COLO668 (cell line): ENCODE data around the gene CNTNAP4.

Source experiments
- DNase-seq: peaks from one replicate; lab custom pipeline; 2025; ENCODE audit not compliant: unreplicated experiment; lab: John Stamatoyannopoulos, UW

Gene CNTNAP4

DNA sequence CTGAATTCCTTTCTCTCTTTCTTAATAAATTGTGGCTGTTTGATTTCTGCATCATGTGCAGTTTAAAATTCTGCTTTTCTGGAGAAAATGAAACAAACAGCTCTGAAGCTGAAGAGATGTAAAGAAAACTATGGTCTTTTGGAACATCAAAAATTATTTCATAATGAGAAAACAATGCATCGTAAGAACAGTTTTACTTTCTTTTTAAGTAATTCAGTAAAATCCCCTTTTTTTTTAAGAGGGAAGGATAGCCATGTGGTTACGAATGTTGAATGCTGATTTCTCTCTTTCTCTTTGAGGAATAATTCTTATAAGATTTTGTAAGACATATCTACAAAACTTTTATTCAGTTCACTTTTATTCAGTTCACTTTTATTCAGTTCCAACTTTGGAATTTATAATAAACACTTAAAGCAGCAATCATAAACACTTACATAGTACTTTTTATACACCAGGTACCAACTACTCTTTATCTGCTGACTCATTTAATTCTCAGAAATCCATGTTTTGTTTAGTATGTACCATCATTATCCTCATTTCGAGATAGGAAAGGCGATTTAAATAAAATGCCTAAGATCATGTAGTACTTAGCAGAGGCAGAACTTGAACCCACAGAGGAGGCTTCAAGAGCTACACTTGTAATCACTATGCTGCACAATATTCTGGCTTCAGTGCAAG, 26.6 kb downstream of the CNTNAP4 start:
- no peak for DNase-seq

DNA sequence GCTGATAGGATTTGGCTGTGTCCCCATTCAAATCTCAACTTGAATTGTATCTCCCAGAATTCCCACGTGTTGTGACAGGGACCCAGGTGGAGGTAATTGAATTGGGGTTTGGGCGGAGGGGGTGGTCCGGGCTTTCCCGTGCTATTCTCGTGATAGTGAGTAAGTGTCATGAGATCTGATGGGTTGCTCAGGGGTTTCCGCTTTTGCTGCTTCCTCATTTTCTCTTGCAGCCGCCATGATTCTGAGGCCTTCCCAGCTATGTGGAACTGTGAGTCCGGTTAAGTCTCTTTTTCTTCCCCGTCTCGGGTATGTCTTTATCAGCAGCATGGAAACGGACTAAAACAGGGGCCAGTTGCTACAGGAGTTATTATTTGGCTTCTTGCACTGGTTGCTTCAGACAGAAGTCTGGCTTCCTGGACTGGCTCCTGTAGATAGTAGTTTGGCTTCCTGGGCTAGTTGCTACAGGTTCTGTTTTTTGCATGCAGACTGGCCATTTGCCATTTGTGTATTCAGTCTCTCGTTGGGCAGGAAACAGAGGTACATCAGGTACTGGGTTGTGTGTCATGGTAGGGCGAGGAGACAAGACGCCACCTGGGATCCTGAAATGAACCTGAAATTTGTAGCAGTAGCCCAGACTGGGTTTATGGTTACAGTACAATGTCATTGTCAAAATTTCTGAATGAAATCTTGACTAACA, 32.6 kb downstream of the CNTNAP4 start:
- DNase-seq: no peak

DNA sequence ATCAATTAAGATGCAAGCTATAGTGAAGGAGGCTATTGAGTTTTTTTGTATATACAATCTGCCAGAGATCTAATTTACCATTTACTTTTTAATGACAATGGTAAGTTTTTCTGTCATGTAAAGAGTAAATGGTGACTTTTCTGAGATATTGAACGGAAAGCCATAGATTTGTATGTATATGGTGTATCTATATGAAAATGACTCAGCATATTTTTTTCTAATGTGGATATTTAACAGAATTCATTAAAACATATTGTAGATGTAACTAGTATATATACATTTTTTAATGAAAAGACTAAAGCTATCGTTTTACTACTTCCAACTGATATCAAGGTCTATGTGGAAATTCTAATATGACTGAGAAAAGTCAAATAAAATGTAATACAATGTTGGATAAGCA, 34.1 kb downstream of the CNTNAP4 start:
- no peak for DNase-seq

DNA sequence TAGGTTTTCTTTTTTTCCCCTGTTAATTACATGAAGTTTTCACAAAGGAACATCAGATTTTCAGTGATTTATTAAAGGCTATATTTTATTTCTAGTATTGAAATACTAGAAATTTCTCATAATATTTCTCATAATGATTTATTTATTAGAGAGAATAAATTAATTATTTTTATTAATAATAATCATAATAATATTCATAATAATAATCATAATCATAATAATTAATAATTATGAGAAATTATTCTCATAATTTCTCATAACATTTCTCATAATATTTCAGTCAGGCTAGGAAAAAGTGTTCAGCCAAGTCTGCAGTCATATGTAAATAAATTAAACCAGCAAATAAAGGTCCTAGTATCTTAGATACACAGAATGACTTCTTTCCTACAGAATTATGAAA, 41.4 kb downstream of the CNTNAP4 start:
- DNase-seq: no peak

DNA sequence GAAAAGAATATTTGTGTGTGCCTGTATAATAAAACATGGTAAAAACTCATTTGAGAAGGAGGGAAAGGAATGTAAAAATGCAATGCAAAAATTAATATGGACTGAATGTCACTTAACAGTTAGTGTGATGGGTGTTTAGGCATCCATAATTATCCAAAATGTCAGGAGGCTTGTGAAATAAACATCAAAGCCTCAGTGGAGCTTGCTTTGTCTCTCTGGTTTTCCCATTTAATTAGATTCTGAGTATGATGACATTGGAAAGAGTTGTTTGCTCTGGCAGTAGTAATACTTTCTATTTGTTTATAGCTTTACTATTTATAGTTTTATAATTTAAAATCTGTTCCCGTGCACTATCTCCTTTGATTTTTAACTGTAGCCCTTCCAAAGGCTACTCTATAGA, 51.9 kb downstream of the CNTNAP4 start:
- DNase-seq: no peak

DNA sequence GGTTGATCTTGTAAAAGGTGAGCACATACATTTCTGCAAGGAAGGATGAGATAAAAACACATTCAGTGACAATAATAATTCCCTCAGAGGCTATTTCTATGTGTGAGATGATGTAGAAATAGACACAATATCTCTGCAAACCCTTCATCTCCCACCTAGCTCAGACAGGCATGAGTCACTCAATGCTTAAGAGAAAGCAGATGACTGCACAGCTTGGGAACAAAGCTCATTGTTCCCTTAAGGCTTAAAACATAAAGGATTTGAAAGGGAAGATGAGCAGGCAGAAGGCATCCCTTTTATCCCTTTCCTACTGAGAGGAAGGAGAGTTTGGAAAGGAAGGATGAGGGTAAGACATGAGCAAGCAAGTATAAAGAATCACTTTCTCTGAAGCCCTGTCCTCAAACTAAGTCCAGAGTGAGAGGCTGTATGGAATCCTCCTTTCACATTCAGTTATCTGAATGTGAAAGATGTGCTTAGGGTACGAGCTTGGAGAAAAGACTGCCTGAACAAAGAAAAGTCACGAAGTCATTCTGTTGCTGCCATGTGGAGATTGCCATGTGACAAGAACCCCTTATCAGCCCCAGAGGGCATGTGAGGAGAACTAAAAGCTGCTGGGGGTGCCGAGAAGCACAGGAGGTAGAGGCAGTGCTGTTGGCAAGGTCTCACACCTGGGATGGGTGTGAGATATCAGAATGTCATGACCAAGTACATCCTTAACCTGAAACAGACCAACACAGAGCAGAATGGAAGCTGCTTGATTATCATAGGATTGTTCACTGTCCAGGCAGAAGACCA, 58.2 kb downstream of the CNTNAP4 start:
- no peak for DNase-seq

DNA sequence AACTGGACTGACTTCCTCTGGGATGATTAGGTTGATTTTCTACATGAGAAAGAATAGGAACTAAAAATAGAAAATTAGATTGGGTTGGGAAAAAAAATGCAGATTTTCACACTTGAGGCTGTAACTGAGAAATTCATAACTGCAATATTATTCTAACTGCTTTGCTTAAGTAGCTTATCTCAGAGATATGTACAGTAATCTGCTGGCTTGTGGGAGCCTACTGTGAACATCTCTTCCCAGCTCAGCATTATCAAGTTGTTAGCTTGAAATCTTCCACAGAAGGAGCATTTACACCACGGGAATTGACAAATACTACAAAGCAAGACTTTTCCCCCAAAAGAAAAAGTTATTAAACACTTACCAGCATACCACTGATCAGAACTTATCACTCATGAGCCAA, 58.9 kb downstream of the CNTNAP4 start:
- no peak for DNase-seq

DNA sequence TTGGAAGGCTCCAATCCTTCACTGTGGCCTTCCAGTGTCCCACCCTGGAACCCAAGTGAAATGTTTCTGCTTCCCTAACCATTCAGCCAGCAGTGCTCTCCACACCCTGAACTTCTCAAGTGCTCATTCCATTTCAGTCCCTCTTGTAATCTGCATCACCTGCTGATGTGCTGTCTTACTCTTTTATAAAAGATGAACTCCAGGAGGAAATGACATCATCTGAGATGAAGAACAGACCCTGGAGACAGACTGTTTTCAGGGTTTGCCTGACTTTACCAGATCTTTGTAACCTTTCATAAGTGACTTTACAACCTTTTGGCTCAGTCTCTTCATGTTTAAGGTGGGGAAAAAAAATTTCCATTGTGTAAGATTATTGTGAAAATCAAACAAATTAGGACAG, 61.3 kb downstream of the CNTNAP4 start:
- no peak for DNase-seq

DNA sequence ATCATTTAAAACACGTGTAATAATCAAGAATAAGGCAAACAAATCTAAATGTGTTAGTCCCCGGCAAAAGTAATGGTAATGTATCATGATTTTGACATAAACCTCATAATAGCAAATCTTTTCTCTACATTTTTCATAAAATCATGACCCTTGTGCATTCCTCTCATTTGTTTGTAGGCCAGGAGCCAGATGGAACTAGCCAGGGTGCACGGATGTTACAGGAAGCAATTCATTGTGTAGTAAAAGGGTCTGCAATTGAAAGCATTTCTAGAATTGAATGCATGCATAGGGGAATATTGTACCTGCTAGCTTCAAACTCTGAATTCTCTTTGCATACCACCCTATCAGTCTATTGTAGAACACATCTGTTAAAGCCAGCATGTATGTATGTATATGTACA, 66.6 kb downstream of the CNTNAP4 start:
- DNase-seq: no peak

DNA sequence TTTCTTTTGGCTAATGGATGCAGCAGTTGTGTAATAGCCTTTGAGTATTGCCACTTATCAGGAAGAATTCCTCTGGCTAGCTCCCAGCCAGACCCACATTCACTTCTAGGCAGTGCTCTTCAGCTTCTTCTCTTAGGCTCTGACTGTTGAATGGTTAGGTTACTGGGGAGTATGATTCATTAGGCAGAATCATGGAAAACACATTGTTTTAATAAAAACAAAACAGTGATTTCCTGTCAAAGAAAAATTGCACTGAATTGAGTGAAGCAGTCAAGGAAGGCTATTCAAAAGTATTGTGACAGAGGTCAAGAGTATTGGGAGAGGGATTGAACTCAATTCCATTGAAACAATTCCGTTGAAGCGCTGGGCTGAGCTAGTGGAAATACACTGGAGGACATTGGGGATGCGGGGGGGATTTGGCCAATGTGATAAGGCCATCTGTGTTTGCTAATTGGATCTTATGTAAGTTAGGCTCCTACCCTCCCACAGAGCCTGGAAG, 68.0 kb downstream of the CNTNAP4 start:
- no peak for DNase-seq

DNA sequence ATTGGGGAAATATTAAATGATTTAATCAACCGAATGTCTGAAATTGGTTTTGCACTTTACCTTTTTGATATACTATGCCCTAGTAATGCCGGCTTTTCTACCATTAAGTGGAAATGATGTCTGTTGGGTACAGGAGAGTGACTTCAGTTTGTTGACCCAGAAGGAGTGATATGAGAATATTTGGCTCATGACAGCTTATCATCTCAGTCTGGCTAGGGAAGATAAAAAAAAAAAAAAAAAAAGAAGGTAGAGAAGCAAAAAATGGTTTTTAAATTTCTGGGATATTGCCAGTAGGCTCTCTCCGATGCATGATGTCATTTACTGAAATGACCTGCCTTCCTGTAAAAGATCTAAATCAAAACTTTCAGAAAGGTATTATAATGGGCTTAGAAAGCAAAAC, 69.0 kb downstream of the CNTNAP4 start:
- no peak for DNase-seq

DNA sequence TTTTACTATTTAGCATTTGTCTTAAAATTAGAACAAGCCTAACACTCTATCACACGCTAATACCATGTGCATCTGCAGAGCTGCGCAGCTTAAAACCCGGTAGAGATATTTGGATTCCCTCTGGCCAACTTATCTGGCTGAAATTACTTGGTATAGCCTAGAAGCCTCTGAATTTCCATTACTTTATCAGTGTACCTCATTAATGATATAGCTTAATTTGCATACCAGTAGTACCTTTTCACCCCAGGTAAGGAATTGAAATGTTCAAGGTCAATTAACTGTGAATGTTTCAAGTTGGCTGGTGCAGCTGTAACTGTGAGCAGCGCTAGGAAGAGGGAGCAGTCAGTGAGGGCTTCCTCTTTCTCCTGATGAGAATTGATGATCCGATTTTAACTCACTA, 74.2 kb downstream of the CNTNAP4 start:
- no peak for DNase-seq

DNA sequence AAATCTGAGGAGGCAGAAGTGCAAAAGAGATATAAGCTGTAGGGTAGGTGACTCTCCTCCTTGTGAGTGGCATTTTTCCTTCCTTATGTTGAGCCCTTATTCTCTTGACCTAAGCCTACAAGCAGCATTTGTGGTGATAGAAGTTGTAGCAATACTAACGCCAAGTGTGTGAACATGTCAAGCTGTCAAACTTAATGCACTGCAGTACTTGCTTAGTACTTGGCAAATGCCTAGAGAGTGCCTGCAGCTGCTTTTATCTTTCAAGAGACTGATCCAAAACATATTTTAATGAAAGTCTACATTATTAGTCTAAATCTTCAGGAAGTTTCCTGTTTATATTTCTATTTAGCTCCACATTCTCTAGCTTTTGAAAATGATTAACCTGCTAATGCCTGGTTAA, 83.2 kb downstream of the CNTNAP4 start:
- DNase-seq: no peak

DNA sequence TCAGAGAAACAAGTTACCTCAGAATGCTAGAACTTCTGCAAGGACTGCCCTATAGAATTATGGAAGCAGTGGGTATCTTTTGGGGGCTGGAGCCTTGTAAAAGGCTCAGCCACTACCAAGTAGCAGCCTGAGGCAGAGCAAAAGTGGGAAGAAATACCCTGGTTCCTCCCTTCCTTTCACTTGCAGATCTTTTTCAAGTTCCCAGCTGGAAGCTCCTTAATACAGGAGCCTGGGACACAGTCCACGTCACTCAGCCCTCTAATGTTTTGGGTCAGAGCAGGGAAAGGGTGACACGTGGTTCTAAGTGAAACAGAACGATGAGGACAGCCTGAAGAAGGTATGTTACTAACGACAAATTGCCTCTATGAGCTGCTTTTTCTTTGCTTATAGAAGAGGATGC, 93.1 kb downstream of the CNTNAP4 start:
- DNase-seq: no peak

DNA sequence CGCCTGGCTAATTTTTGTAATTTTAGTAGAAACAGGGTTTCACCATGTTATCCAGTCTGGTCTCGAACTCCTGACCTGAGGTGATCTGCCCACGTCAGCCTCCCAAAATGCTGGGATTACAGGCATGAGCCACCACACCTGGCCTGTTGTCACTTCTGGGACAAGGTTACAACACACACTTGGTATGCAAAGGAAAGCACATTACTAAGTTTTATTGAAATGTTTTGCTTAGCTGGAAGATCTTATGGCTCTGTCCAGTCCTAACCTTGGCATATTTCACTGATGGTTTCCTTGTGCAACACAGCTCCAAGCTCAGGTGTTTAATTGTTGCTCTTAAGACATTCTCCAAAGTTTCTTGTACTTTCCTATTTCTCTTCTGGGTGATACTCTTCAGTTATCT, 94.2 kb downstream of the CNTNAP4 start:
- DNase-seq: no peak

DNA sequence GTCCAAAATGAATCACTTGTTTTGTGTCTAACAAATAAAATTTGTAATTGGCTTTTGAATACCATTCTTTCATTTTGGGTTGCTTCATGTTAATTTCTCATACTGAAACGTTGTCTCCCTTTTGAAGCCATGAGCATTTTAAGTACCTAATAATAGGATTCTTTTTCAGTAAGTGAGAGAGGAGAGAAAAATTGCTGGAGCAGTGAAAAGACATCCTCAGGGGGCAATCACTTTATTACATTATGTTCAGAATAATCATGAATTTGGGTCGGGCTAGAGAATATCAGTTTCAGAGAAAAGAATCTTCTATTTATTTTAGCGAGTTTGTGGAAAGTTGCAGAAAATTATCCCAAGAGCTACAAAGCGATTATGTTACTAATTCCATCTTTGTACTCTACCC, 96.8 kb downstream of the CNTNAP4 start:
- no peak for DNase-seq

DNA sequence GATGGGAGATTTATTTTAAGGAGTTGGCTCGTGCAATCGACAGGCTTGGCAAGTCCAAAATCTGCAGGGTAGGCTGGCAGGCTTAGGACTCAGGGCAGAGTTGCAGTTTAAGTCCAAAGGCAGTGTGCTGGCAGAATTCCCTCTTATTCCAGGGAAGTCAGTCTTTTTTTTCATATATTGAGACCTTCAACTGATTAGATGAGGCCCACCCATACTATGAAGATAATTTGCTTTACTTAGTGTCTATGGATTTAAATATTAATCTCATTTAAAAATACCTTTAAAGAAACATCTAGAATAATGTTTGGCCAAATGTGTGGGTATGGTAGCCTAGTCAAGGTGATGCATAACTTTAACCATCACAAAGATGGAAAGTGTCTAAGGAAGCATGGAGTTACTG, 99.8 kb downstream of the CNTNAP4 start:
- no peak for DNase-seq

DNA sequence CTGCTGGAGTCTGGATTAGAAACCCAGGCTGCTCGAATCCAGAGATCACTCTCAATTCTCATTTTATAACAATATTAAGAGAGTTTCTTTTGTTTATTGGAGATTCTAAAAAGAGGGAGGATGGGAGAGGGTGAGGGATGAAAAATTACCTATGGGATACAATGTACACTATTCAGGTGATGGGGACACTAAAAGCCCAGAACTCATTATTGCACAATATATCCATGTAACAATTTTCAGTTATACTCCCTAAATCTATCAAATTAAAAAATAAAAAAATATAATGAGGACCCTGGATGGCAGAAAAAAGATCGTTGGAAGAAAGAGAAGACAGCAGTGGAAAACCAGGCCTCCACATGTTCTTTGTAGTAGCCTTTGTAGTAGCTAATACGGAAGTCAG, 100.8 kb downstream of the CNTNAP4 start:
- DNase-seq: no peak

DNA sequence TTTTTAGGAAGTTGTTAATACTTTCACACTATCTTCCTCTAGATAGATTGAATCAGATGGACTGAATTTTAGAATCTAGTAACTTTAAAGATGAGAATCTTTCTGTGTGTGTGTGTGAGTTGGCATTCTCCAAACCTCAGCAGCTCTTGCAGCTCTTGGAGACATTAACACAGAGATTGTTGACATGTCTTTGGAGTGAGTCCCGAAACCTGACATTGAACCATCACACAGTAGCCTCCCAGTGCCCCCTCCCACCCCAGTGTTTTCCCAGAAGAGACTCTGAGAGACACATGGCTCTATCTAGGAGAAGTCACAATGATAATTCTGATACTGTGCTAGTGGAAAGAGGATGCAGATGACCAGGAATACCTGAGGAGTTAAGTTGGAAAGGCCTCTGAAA, 103.9 kb downstream of the CNTNAP4 start:
- no peak for DNase-seq

DNA sequence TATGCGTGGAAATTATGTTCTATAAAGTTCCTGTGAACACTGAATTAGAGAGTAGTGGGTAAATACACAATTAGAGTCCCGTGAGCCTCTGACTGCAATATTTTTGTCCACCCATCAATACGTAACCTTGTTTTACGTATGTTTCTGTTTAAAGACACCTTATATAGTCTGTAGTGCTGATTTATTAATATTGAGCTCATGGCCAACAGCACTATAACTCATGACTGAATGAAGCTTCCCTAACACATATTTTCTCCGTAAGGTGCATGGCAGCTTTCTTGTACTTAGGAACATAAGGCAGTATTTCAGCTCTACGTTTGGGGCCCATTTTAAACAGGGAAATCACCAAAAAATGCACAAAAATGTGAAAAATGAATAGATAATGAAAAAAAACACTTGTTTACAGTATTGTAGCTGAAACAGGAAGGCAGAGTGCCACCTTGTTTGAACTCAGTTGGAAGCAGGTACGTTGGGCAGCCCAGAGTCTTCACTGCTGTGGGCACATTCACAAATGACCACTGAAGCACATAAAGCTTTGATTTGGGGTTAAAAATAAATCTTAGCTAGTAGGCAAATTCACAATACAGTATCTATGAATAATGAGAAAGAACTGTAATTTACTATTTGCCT, 108.5 kb downstream of the CNTNAP4 start:
- DNase-seq: no peak

DNA sequence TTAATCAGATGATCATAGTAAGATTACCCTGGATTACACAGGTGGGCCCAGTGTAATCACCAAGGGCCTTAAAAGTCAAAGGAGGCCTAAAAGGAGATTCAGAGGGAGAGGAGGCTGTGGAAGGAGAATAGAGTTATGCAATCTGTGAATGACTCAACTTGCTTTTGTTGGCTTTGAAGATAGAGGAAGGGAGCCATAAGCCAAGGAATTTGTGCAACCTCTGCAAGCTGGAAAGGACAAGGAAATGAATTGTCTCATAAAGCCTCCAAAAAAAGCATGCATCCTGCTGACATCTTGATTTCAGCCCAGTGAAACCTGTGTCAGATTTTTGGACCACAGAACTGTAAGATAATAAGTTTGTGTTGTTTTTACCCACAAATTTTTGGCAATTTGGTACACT, 109.6 kb downstream of the CNTNAP4 start:
- no peak for DNase-seq

DNA sequence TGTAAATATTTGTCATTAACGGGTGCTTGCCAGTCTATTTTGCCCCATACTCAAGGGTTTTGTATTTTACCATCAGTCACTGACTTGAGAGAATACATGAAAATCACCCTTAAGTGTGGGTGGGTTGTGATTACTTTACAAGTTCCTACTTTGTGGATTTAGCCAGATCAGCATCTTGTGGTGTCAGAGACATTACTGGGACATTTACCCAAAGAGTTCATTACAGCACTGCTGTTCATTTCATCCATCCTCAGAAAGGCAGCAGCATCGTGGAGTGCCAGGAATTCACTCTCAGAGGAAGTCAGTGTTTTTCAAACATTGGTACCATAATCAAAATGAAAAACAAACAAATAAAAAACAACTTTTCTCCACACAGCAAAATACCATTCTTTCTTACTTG, 110.8 kb downstream of the CNTNAP4 start:
- DNase-seq: no peak
